C4-2B (cell line): ENCODE results near the gene TBPL2.

Experiments
- H3K27ac ChIP-seq: fragments of 450-650 bp; 2 replicates; pipeline ENCODE4 v1.5.1; 2017
- CTCF ChIP-seq: fragments of 450-650 bp; conservative IDR thresholded peaks from 2 replicates; pipeline ENCODE4 v1.5.1; 2017; ENCODE audit warnings: mild to moderate bottlenecking
- ZFX ChIP-seq: fragments of 450-650 bp; IDR thresholded peaks from 2 replicates; pipeline ENCODE4 v1.6.1; 2017

TBPL2 gene

GRCh38 chr14:55401751-55402150 is 38.7 kb downstream of the TBPL2 start:
- no peak overlapping the region for H3K27ac ChIP-seq
- TF ChIP-seq CTCF, result no peak
- TF ChIP-seq ZFX, result no peak

DNA sequence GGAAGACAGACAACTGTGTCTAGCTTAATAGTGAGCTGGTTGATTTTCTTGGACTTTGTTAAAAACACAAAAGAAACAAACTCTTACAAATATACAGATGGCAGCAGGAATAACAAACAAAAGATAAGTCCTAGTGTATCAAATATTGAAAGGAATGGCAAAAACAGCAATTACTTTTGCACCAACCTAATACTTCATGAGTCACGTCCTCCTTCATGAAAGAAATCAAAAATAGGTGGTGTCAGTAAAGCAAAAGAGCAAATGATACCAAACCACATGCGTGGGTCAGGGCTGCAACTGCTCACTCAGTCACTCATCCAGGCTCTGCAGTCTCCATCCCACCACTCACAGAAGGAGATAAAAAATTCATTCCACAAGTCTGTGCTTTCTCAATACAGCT is 40.6 kb downstream of the TBPL2 start:
- TF ChIP-seq ZFX, result no peak
- TF ChIP-seq CTCF, result no peak
- H3K27ac ChIP-seq, result no peak overlapping the region

- TF ChIP-seq ZFX, result no peak
- no peak for TF ChIP-seq CTCF
- no peak overlapping the region for H3K27ac ChIP-seq
Observed at GRCh38 chr14:55399183-55399582, 41.2 kb downstream of the TBPL2 start.

DNA sequence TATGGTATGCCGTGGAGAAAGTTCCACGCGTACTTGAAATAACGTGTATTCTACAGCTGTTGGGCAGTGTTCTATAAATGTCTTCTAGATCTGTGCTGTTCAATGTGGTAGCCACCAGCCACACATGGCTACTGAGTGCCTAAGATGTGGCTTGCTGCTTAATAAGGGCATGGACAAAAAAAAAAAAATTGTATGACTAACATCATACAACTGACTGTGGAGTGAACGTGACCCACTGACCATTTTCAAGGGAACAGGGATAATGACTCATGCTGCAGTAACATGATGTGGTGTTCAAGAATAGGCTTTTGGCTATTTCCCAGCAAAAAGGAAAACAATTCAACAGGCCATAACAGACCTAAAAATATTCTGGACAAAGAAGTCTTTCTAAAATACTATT is 41.7 kb downstream of the TBPL2 start:
- no peak for TF ChIP-seq ZFX
- no peak for TF ChIP-seq CTCF
- no peak overlapping the region for H3K27ac ChIP-seq

DNA sequence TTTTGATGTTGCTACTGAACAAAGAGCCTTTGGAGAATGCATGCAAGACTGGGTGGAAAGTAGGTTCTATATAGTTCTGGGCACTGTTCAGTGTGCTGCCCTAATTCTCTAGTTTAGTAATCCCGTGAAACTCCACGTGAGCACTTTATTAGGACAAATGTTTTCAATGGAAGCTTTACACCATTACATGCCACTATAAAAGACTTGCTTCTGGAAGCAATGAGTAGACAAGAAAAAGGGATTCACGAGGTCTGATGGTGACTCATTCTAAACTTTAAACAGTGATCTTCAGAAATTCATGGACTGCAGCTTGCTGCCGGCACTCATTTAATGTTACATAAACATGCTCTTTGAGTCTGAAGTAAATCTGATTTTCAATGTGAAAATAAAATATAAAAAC is 51.1 kb downstream of the TBPL2 start:
- no peak overlapping the region for H3K27ac ChIP-seq
- TF ChIP-seq CTCF (no peak), ZFX (no peak)

DNA sequence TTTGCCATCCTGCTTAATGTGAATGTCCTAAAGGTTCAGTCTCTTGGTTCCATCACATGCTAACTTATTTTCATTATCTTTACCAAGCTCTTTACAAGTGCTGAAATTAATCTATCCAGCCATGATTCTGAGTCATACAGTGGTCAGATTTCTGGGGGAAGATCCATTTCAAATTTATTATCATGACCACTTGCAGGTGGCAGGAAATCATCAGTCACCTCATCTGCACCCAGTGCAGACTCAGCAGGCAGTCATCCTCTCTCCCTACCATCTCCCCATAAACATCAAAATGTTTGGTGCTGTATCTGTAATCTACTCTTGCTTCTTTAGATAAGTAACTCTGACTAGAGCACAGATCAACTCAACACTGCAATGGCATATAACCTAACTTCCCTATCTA is 52.3 kb downstream of the TBPL2 start:
- no peak overlapping the region for H3K27ac ChIP-seq
- TF ChIP-seq CTCF, result no peak
- TF ChIP-seq ZFX, result no peak

GRCh38 chr14:55387121-55387520 is 53.3 kb downstream of the TBPL2 start:
- H3K27ac ChIP-seq, result no peak overlapping the region
- TF ChIP-seq ZFX (no peak), CTCF (no peak)
